A673 (cell line): ENCODE results near the gene CCNK. TPM values are rescaled to one million over a fixed set of nuclear protein-coding genes. Genes with fewer than 3 reads are reported as not detected.
A peak's percentile ranks its signal among the peaks of the same experiment; 100 is the strongest.

Experiments
- BruUV-seq: library from RNA; stranded (reverse); fragments of 400-500 nt; replicated peaks from 2 replicates; lab custom pipeline; 2021; lab: Mats Ljungman, UMichigan
- CTCF ChIA-PET: fragments of 300-600 bp; sonication (Branson Sonifier 250); formaldehyde crosslinking; loops from one replicate; lab custom pipeline; 2022; ENCODE audit warnings: antibody characterized with exemption; lab: Charles Lee
- POLR2A ChIA-PET: fragments of 300-600 bp; sonication (Branson Sonifier 250); formaldehyde crosslinking; loops from one replicate; lab custom pipeline; 2022; ENCODE audit warnings: antibody characterized with exemption; ENCODE audit not compliant: low non-redundant PET; lab: Charles Lee
- DNase-seq: peaks from one replicate; pipeline ENCODE4 v3.0.0-alpha.2; 2015; ENCODE audit warnings: low spot score
- H3K27ac ChIP-seq: fragments of 200-600 bp; sonication (generic); 2 replicates; pipeline ENCODE4 v1.5.1; 2016; ENCODE audit warnings: mixed run types, low read depth, mild to moderate bottlenecking, mixed read lengths, antibody characterized with exemption, low read length; ENCODE audit not compliant: poor library complexity, severe bottlenecking
- H3K27me3 ChIP-seq: fragments of 200-600 bp; sonication (generic); replicated peaks from 2 replicates; pipeline ENCODE4 v1.6.1; 2017; ENCODE audit warnings: mixed run types, low read depth, mild to moderate bottlenecking, mixed read lengths, antibody characterized with exemption, low read length; ENCODE audit not compliant: insufficient read depth, poor library complexity
- H3K36me3 ChIP-seq: fragments of 200-600 bp; sonication (generic); 2 replicates; pipeline ENCODE4 v1.6.1; 2016; ENCODE audit warnings: mixed run types, mild to moderate bottlenecking, mixed read lengths, antibody characterized with exemption, low read length; ENCODE audit not compliant: insufficient read depth, poor library complexity, severe bottlenecking
- H3K4me1 ChIP-seq: fragments of 200-600 bp; sonication (generic); 2 replicates; pipeline ENCODE4 v1.6.1; 2017; ENCODE audit warnings: mixed run types, mild to moderate bottlenecking, mixed read lengths, antibody characterized with exemption, low read length; ENCODE audit not compliant: insufficient read depth, poor library complexity, severe bottlenecking
- H3K4me3 ChIP-seq: fragments of 200-600 bp; sonication (generic); 2 replicates; pipeline ENCODE4 v1.5.1; 2016; ENCODE audit warnings: low read depth, mixed run types, mild to moderate bottlenecking, mixed read lengths, low read length; ENCODE audit not compliant: poor library complexity, severe bottlenecking
- H3K9me3 ChIP-seq: fragments of 200-600 bp; sonication (generic); 2 replicates; pipeline ENCODE4 v1.6.1; 2016; ENCODE audit warnings: mixed run types, low read depth, mild to moderate bottlenecking, mixed read lengths, antibody characterized with exemption, low read length; ENCODE audit not compliant: poor library complexity, severe bottlenecking
- CTCF ChIP-seq: fragments of 300-800, 200-600 bp; sonication (generic); conservative IDR thresholded peaks from 2 replicates; pipeline ENCODE4 v1.5.1; 2017; ENCODE audit warnings: low read depth, mild to moderate bottlenecking, antibody characterized with exemption, low read length, moderate library complexity, mixed read lengths
- EZH2 ChIP-seq: fragments of 200-600 bp; sonication (generic); IDR thresholded peaks from 2 replicates; pipeline ENCODE4 v1.6.1; 2017; ENCODE audit warnings: borderline replicate concordance, low read depth, mild to moderate bottlenecking, mixed read lengths, antibody characterized with exemption, low read length; ENCODE audit not compliant: poor library complexity, severe bottlenecking
- intact Hi-C: fragments of 100-400 bp; cut with micrococcal nuclease; formaldehyde crosslinking; loops from one replicate; pipeline ENCODE4 v1.10.0; 2022; ENCODE audit not compliant: unreplicated experiment
- total RNA-seq: library from RNA; stranded (reverse); gene quantifications from 2 replicates; pipeline ENCODE4 v1.2.3, GENCODE V29; 2021

CCNK gene
- total RNA-seq, 1 experiment from 2014 or later = 88.0 TPM

GRCh38 chr14:99517643-99518381 is 36.6 kb downstream of the CCNK start:
- no TSS peak for BruUV-seq
- POLR2A ChIA-PET = no interaction called here
- H3K36me3 ChIP-seq = no peaks in the 10 kb centered on the region
- H3K9me3 ChIP-seq = no peaks in the 10 kb centered on the region
- H3K27ac ChIP-seq = no peak overlapping the region
- no peak for TF ChIP-seq EZH2
- TF ChIP-seq CTCF = no peak
- no peaks in the 10 kb centered on the region for H3K4me1 ChIP-seq
- intact Hi-C loops = loop anchor here (1.0 to 5.0 kb wide), 3 partner anchors 111 to 429 kb away; no protein-coding TSS in a partner anchor
- no peaks in the 10 kb centered on the region for H3K27me3 ChIP-seq
- CTCF ChIA-PET = no interaction called here
- DNase-seq = no peak
- H3K4me3 ChIP-seq = no peak overlapping the region

DNA sequence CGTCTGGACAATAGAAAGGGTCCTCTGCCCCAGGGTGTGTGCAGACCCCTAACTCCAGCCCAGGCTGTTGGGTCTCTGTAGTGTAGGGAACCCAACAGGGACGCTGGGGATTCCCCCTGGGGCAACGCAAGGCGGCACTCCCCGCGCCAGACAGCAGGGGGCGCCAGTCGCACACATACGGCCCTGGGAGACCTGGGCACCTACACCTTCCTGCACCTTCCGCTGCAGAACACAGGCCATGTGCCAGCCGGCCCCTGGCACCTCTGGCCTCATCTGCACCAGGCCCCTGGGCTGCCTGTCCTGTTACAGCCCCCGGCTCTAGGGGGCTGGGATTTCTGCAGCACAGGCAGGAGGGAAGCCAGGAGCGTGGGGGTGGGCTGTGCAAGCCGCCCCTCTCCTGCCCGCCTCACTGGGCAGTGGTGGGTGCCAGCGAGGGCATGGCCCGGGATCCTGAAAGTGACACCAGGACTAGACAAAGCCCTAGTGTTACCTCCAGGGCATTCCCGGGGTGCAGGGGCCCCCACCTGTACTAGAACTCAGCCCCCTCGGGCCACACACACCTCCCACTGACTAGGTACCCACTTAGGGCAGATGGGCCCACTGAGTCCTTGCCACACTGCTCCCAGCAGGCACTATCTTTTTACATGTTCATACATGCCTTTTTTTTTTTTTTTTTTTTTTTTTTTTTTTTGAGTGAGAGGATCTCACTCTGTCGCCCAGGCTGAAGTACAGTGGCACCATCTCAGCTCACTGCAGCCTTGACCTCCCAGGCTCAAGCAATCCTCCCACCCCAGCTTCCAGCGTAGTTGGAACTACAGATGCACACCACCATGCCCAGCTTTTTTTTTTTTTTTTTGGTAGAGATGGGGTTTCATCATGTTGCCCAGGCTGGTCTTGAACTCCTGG is 37.5 kb downstream of the CCNK start:
- no peak overlapping the region for H3K4me3 ChIP-seq
- POLR2A ChIA-PET = no interaction called here
- CTCF ChIA-PET = interaction anchor here (0.7 kb wide), 1 partner anchor 87 kb away, joined by 4 read pairs; no protein-coding TSS in a partner anchor
- no peaks in the 10 kb centered on the region for H3K27me3 ChIP-seq
- H3K27ac ChIP-seq = no peak overlapping the region
- H3K9me3 ChIP-seq = no peaks in the 10 kb centered on the region
- BruUV-seq = no TSS peak
- intact Hi-C loops = loop anchor here (1.0 to 5.0 kb wide), 3 partner anchors 111 to 428 kb away; no protein-coding TSS in a partner anchor
- peak; percentile 67 for DNase-seq
- peak; percentile 98 for TF ChIP-seq CTCF
- no peak for TF ChIP-seq EZH2
- H3K36me3 ChIP-seq = no peaks in the 10 kb centered on the region
- H3K4me1 ChIP-seq = no peaks in the 10 kb centered on the region

- no peak overlapping the region for H3K4me3 ChIP-seq
- no peaks in the 10 kb centered on the region for H3K27me3 ChIP-seq
- ChIA-PET CTCF (no interaction called here), POLR2A (no interaction called here)
- no peak overlapping the region for H3K27ac ChIP-seq
- TF ChIP-seq CTCF (no peak), EZH2 (no peak)
- no TSS peak for BruUV-seq
- intact Hi-C loops = loop anchor here (2.0 to 5.0 kb wide), 2 partner anchors 368 to 427 kb away; no protein-coding TSS in a partner anchor
- H3K9me3 ChIP-seq = no peaks in the 10 kb centered on the region
- no peaks in the 10 kb centered on the region for H3K36me3 ChIP-seq
- peaks cover 4% of the 10 kb centered on the region for H3K4me1 ChIP-seq
- DNase-seq = no peak
These were observed 38.2 kb downstream of the CCNK start for GRCh38 chr14:99519347-99519881.
